Astrocyte (in vitro differentiated cells and primary cell): ENCODE data around the gene UBTF. TPM values are rescaled to one million over a fixed set of nuclear protein-coding genes. Genes with fewer than 3 reads are reported as not detected.

Experiments used
- DNase-seq: peaks from one replicate; pipeline ENCODE4 v3.0.0-alpha.2; 2010; ENCODE audit warnings: low read depth
- FAIRE-seq: peaks from 2 replicates; lab custom pipeline; 2011; peaks lifted over from hg19 to GRCh38; lab: Jason Lieb, UNC
- H2AFZ ChIP-seq: 2 replicates; pipeline ENCODE4 v1.6.0; 2012; ENCODE audit warnings: low read depth, low read length, inconsistent platforms
- H3K27ac ChIP-seq: 2 replicates; pipeline ENCODE4 v1.5.1; 2011; ENCODE audit warnings: low read depth, low read length, inconsistent platforms
- H3K27me3 ChIP-seq: 2 replicates; pipeline ENCODE4 v1.6.0; 2011; ENCODE audit warnings: low read length, inconsistent platforms; ENCODE audit not compliant: insufficient read depth
- H3K36me3 ChIP-seq: 2 replicates; pipeline ENCODE4 v1.5.1; 2011; ENCODE audit warnings: low read length, inconsistent platforms; ENCODE audit not compliant: insufficient read depth
- H3K4me1 ChIP-seq: 2 replicates; pipeline ENCODE4 v1.5.1; 2011; ENCODE audit warnings: low read length, inconsistent platforms; ENCODE audit not compliant: insufficient read depth
- H3K4me2 ChIP-seq: 2 replicates; pipeline ENCODE4 v1.6.0; 2012; ENCODE audit warnings: low read length, inconsistent platforms
- H3K4me3 ChIP-seq: 2 replicates; pipeline ENCODE4 v1.5.1; 2011; ENCODE audit warnings: low read depth, mild to moderate bottlenecking, low read length, inconsistent platforms; ENCODE audit not compliant: insufficient read depth
- H3K79me2 ChIP-seq: 2 replicates; pipeline ENCODE4 v1.6.0; 2012; ENCODE audit warnings: mild to moderate bottlenecking, low read length, inconsistent platforms; ENCODE audit not compliant: insufficient read depth
- H3K9ac ChIP-seq: 2 replicates; pipeline ENCODE4 v1.6.0; 2012; ENCODE audit warnings: mild to moderate bottlenecking, low read length, inconsistent platforms
- H3K9me3 ChIP-seq: 2 replicates; pipeline ENCODE4 v1.5.1; 2012; ENCODE audit warnings: low read depth, mild to moderate bottlenecking, low read length, inconsistent platforms; ENCODE audit not compliant: insufficient read depth
- H4K20me1 ChIP-seq: 2 replicates; pipeline ENCODE4 v1.6.0; 2012; ENCODE audit warnings: low read length, inconsistent platforms; ENCODE audit not compliant: insufficient read depth
- H3K27ac Mint-ChIP-seq: one replicate; pipeline ENCODE4 v1.8.0; 2021; ENCODE audit warnings: mild to moderate bottlenecking, mixed read lengths; ENCODE audit not compliant: unreplicated experiment
- H3K27me3 Mint-ChIP-seq: one replicate; pipeline ENCODE4 v1.8.0; 2021; ENCODE audit warnings: low read depth, mixed read lengths; ENCODE audit not compliant: unreplicated experiment
- H3K36me3 Mint-ChIP-seq: one replicate; pipeline ENCODE4 v1.8.0; 2021; ENCODE audit warnings: low read depth, mixed read lengths; ENCODE audit not compliant: unreplicated experiment
- H3K4me1 Mint-ChIP-seq: one replicate; pipeline ENCODE4 v1.8.0; 2021; ENCODE audit warnings: low read depth, mixed read lengths; ENCODE audit not compliant: unreplicated experiment
- H3K4me3 Mint-ChIP-seq: one replicate; pipeline ENCODE4 v1.8.0; 2021; ENCODE audit warnings: mild to moderate bottlenecking, moderate library complexity, mixed read lengths; ENCODE audit not compliant: unreplicated experiment
- H3K9me3 Mint-ChIP-seq: one replicate; pipeline ENCODE4 v1.8.0; 2021; ENCODE audit warnings: mild to moderate bottlenecking, mixed read lengths; ENCODE audit not compliant: unreplicated experiment
- EZH2 ChIP-seq: IDR thresholded peaks from 2 replicates; pipeline ENCODE4 v1.6.1; 2012; ENCODE audit warnings: mild to moderate bottlenecking, low read length, inconsistent platforms; ENCODE audit not compliant: insufficient read depth
- total RNA-seq: library from RNA; stranded (reverse); gene quantifications from 2 replicates; pipeline ENCODE4 v1.2.1, GENCODE V29; 2021
- TF ChIP-seq, protein P1 (sequence below): IDR thresholded peaks from 2 replicates; pipeline ENCODE4 v1.5.1; 2011; ENCODE audit warnings: low read depth, mild to moderate bottlenecking, inconsistent platforms, low read length, moderate library complexity; ENCODE audit not compliant: insufficient read depth

UBTF gene
- total RNA-seq, 1 donor from 2014 or later: 48.0 TPM

- Mint-ChIP-seq H3K36me3 (no peaks in the 10 kb centered on the region), H3K27me3 (peaks cover 20% of the 10 kb centered on the region), H3K27ac (no peak overlapping the region), H3K4me1 (peaks cover 10% of the 10 kb centered on the region), H3K4me3 (no peak overlapping the region), H3K9me3 (peaks cover 4% of the 10 kb centered on the region)
- no peak overlapping the region for H3K27ac ChIP-seq
- no peaks in the 10 kb centered on the region for H3K27me3 ChIP-seq
- H3K79me2 ChIP-seq: no peaks in the 10 kb centered on the region
- H2AFZ ChIP-seq: no peak overlapping the region
- TF ChIP-seq EZH2: no peak
- TF ChIP-seq, protein P1, sequence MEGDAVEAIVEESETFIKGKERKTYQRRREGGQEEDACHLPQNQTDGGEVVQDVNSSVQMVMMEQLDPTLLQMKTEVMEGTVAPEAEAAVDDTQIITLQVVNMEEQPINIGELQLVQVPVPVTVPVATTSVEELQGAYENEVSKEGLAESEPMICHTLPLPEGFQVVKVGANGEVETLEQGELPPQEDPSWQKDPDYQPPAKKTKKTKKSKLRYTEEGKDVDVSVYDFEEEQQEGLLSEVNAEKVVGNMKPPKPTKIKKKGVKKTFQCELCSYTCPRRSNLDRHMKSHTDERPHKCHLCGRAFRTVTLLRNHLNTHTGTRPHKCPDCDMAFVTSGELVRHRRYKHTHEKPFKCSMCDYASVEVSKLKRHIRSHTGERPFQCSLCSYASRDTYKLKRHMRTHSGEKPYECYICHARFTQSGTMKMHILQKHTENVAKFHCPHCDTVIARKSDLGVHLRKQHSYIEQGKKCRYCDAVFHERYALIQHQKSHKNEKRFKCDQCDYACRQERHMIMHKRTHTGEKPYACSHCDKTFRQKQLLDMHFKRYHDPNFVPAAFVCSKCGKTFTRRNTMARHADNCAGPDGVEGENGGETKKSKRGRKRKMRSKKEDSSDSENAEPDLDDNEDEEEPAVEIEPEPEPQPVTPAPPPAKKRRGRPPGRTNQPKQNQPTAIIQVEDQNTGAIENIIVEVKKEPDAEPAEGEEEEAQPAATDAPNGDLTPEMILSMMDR: no peak
- H3K4me2 ChIP-seq: no peak overlapping the region
- no peaks in the 10 kb centered on the region for H3K9me3 ChIP-seq
- H3K4me3 ChIP-seq: no peak overlapping the region
- FAIRE-seq (no peak), DNase-seq (no peak)
- no peaks in the 10 kb centered on the region for H4K20me1 ChIP-seq
- H3K36me3 ChIP-seq: no peaks in the 10 kb centered on the region
- H3K9ac ChIP-seq: no peak overlapping the region
- peaks cover 15% of the 10 kb centered on the region for H3K4me1 ChIP-seq
Observed at GRCh38 chr17:44232061-44232460, 12.6 kb upstream of the UBTF start.

DNA sequence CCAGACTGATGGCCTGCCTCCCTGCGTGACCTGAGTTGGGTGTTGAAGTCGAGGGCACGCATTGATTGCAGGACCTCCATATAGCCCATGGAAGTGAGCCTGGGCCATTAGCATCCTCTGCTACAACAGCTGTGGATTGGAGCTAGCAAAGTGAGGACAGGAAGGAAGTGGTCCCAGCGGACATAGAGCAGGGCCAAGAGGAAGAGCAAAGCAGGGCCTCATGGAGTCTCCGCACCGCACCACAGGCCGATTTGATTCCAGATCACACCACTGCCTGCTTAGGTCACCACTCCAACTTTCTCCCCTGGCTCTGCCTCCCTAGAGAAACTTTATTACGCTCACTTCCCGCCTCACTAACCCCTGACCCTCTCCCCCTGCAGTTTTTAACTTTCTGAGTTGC lies 10.7 kb upstream of the UBTF start:
- DNase-seq (no peak), FAIRE-seq (no peak)
- Histone ChIP-seq H3K36me3 (no peaks in the 10 kb centered on the region), H3K27ac (no peak overlapping the region), H3K27me3 (no peaks in the 10 kb centered on the region), H3K79me2 (no peaks in the 10 kb centered on the region), H2AFZ (no peak overlapping the region), H3K4me3 (no peak overlapping the region), H3K9me3 (no peaks in the 10 kb centered on the region), H4K20me1 (no peaks in the 10 kb centered on the region), H3K9ac (no peak overlapping the region), H3K4me2 (no peak overlapping the region), H3K4me1 (peaks cover 8% of the 10 kb centered on the region)
- peaks cover 4% of the 10 kb centered on the region for H3K4me1 Mint-ChIP-seq
- peaks cover 4% of the 10 kb centered on the region for H3K9me3 Mint-ChIP-seq
- H3K27ac Mint-ChIP-seq: no peak overlapping the region
- no peak for TF ChIP-seq EZH2
- TF ChIP-seq, protein P1: no peak
- H3K4me3 Mint-ChIP-seq: no peak overlapping the region
- H3K27me3 Mint-ChIP-seq: peaks cover 20% of the 10 kb centered on the region
- H3K36me3 Mint-ChIP-seq: no peaks in the 10 kb centered on the region

- Histone ChIP-seq H3K79me2 (no peaks in the 10 kb centered on the region), H3K4me3 (no peak overlapping the region), H3K4me2 (no peak overlapping the region), H3K27ac (no peak overlapping the region), H3K36me3 (no peaks in the 10 kb centered on the region), H4K20me1 (no peaks in the 10 kb centered on the region), H3K27me3 (no peaks in the 10 kb centered on the region), H2AFZ (no peak overlapping the region), H3K9me3 (no peaks in the 10 kb centered on the region), H3K4me1 (no peaks in the 10 kb centered on the region), H3K9ac (no peak overlapping the region)
- no peak for TF ChIP-seq EZH2
- TF ChIP-seq, protein P1: no peak
- Mint-ChIP-seq H3K9me3 (peaks cover 4% of the 10 kb centered on the region), H3K36me3 (no peaks in the 10 kb centered on the region), H3K4me1 (no peaks in the 10 kb centered on the region), H3K4me3 (no peak overlapping the region), H3K27ac (no peak overlapping the region), H3K27me3 (peaks cover 20% of the 10 kb centered on the region)
- no peak for FAIRE-seq
- no peak for DNase-seq
Observed at GRCh38 chr17:44229090-44229489, 9.6 kb upstream of the UBTF start.
